Measurements from ENCODE around the gene SLC1A4. TPM values are rescaled to one million over a fixed set of nuclear protein-coding genes. Genes with fewer than 3 reads are reported as not detected.
"Not testable (repeated sequence)": the region's sequence is repeated elsewhere in the genome, so short reads cannot be mapped to it uniquely, and the experiment has no call there.

Gene SLC1A4
- total RNA-seq, 3 donors from 2014 or later = 9.1 to 31.5 (median 11.4) TPM

- no peak for DNase-seq (ENCODE audit: low spot score in 2 of 2)
- Histone ChIP-seq H3K27ac (no peak overlapping the region), H3K36me3 (no peaks in the 10 kb centered on the region), H3K9me3 (no peaks in the 10 kb centered on the region), H3K4me3 (peak overlapping the region in 2 of 3 donors; percentile 4 to 12), H3K27me3 (no peaks in the 10 kb centered on the region), H3K4me1 (peaks cover 0 to 7% of the 10 kb centered on the region in 2 donors)
- intact Hi-C loops (cut with DNase I; ENCODE audit: low total_unique reads) = loop anchor here (10.0 kb wide), 1 partner anchor 117 kb away; no protein-coding TSS in a partner anchor
- TF ChIP-seq POLR2A (IDR thresholded peaks at IDR 0.05) (no peak), POLR2AphosphoS5 (IDR thresholded peaks at IDR 0.05) (no peak), CTCF (IDR thresholded peaks at IDR 0.05) (no peak)
Observed at GRCh38 chr2:65031341-65032018, 42.3 kb downstream of the SLC1A4 start.

GRCh38 chr2:65032019-65032975 is 43.1 kb downstream of the SLC1A4 start:
- TF ChIP-seq CTCF (IDR thresholded peaks at IDR 0.05) (no peak), POLR2AphosphoS5 (IDR thresholded peaks at IDR 0.05) (no peak), POLR2A (IDR thresholded peaks at IDR 0.05) (no peak)
- DNase-seq (ENCODE audit: low spot score in 2 of 2) = no peak
- H3K27ac ChIP-seq = peak overlapping the region in 1 of 2 donors; percentile 5
- peak overlapping the region in 2 of 3 donors; percentile 4 to 12 for H3K4me3 ChIP-seq
- no peaks in the 10 kb centered on the region for H3K9me3 ChIP-seq
- intact Hi-C loops (cut with DNase I; ENCODE audit: low total_unique reads) = loop anchor here (10.0 kb wide), 1 partner anchor 117 kb away; no protein-coding TSS in a partner anchor
- no peaks in the 10 kb centered on the region for H3K36me3 ChIP-seq
- H3K27me3 ChIP-seq = no peaks in the 10 kb centered on the region
- H3K4me1 ChIP-seq = peaks cover 0 to 7% of the 10 kb centered on the region in 2 donors

- H3K4me3 ChIP-seq = no peak overlapping the region
- H3K36me3 ChIP-seq = no peaks in the 10 kb centered on the region
- TF ChIP-seq CTCF (IDR thresholded peaks at IDR 0.05) = no peak
- no peak for TF ChIP-seq POLR2AphosphoS5 (IDR thresholded peaks at IDR 0.05)
- no peak for TF ChIP-seq POLR2A (IDR thresholded peaks at IDR 0.05)
- H3K27me3 ChIP-seq = no peaks in the 10 kb centered on the region
- no peaks in the 10 kb centered on the region for H3K9me3 ChIP-seq
- no peak for DNase-seq (ENCODE audit: low spot score in 2 of 2)
- H3K27ac ChIP-seq = no peak overlapping the region
- intact Hi-C loops (cut with DNase I; ENCODE audit: low total_unique reads) = loop anchor here (10.0 kb wide), 1 partner anchor 118 kb away; no protein-coding TSS in a partner anchor
- peaks cover 0 to 7% of the 10 kb centered on the region in 2 donors for H3K4me1 ChIP-seq
Observed at GRCh38 chr2:65033178-65033577, 44.0 kb downstream of the SLC1A4 start.

GRCh38 chr2:65033667-65034066 is 44.5 kb downstream of the SLC1A4 start:
- not testable (repeated sequence) for H3K27me3 ChIP-seq; H3K9me3 ChIP-seq; H3K36me3 ChIP-seq; H3K4me3 ChIP-seq; H3K27ac ChIP-seq; DNase-seq (ENCODE audit: low spot score in 2 of 2); H3K4me1 ChIP-seq
- intact Hi-C loops (cut with DNase I; ENCODE audit: low total_unique reads) = loop anchor here (10.0 kb wide), 1 partner anchor 119 kb away; no protein-coding TSS in a partner anchor

GRCh38 chr2:65035351-65035943 is 46.2 kb downstream of the SLC1A4 start:
- Histone ChIP-seq H3K27me3 (no peaks in the 10 kb centered on the region), H3K36me3 (no peaks in the 10 kb centered on the region), H3K9me3 (no peaks in the 10 kb centered on the region), H3K4me3 (no peak overlapping the region), H3K4me1 (peaks cover 0 to 7% of the 10 kb centered on the region in 2 donors), H3K27ac (no peak overlapping the region)
- DNase-seq (ENCODE audit: low spot score in 2 of 2) = no peak
- TF ChIP-seq CTCF (IDR thresholded peaks at IDR 0.05) (no peak), POLR2AphosphoS5 (IDR thresholded peaks at IDR 0.05) (no peak), POLR2A (IDR thresholded peaks at IDR 0.05) (no peak)
- intact Hi-C loops (cut with DNase I; ENCODE audit: low total_unique reads) = loop anchor here (10.0 kb wide), 1 partner anchor 121 kb away; no protein-coding TSS in a partner anchor

All from breast epithelium (tissue), 4 donors.